Measurements from ENCODE around the gene EBPL. TPM values are rescaled to one million over a fixed set of nuclear protein-coding genes. Genes with fewer than 3 reads are reported as not detected.
"Not testable (repeated sequence)": the region's sequence is repeated elsewhere in the genome, so short reads cannot be mapped to it uniquely, and the experiment has no call there.

The EBPL gene
- total and polyA plus RNA-seq, 9 donors: 16.4 to 34.2 (median 26.1) TPM

DNA sequence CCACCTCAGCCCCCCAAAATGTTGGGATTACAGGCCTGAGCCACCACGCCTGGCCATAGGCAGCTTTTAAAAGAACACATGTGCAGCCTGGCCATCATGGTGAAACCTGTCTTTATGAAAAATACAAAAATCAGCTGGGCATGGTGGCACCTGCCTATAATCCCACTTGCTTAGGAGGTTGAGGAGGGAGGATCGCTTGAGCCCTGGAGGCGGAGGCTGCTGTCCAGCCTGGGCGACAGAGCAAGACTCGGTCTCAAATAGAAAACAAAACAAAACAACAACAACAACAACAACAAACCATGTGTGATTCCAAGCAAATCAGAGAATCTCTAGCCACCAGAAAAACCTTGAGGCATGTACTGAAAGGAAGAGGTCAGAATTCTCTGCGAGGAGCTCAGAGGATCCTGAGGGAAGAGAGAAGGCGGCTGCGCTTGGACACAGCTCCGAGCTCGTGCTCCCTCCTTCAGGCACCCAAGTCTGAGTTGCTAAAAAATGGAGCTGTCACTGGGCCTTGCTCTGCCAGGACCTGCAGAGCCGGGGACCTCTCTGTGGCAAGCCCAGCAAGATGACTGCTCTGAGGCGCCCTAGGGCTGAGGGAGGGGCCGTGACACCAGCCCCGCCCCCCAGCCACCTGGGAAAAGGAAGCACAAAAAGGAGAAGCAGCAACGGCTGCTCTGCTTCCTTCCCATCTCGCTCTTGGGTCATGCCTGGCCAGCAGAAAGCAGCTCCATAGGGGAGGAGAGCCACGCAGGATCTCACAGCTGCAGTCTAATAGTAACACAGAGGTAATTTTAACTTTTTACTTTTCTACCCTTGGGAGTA lies 63.2 kb downstream of the EBPL start, which contains the start of gene ARL11:
Gene ARL11, plus strand, starts transcription at position 677 of the 822 bp plus-strand sequence. CDS start 1,941 bp downstream, outside the sequence.
- no peaks in the 10 kb centered on the region for H3K4me1 ChIP-seq (ENCODE audit: control insufficient read depth, insufficient read depth, low read length)
- H3K36me3 ChIP-seq (ENCODE audit: control insufficient read depth, insufficient read depth, low read length): no peaks in the 10 kb centered on the region
- 21% methylated on average over 10 of the region's 17 CpGs for WGBS (ENCODE audit: insufficient coverage)
- peak; percentile 73 for DNase-seq
- no peaks in the 10 kb centered on the region for H3K27me3 ChIP-seq (ENCODE audit: control insufficient read depth, insufficient read depth, low read length)
- H3K4me3 ChIP-seq (ENCODE audit: low read length): peak within 1 kb of the TSS; percentile 16
- H3K27ac ChIP-seq (ENCODE audit: low read length): peak within 1 kb of the TSS; percentile 38
- H3K9me3 ChIP-seq (replicated peaks; ENCODE audit: control insufficient read depth, low read depth, low read length): no peaks in the 10 kb centered on the region

DNA sequence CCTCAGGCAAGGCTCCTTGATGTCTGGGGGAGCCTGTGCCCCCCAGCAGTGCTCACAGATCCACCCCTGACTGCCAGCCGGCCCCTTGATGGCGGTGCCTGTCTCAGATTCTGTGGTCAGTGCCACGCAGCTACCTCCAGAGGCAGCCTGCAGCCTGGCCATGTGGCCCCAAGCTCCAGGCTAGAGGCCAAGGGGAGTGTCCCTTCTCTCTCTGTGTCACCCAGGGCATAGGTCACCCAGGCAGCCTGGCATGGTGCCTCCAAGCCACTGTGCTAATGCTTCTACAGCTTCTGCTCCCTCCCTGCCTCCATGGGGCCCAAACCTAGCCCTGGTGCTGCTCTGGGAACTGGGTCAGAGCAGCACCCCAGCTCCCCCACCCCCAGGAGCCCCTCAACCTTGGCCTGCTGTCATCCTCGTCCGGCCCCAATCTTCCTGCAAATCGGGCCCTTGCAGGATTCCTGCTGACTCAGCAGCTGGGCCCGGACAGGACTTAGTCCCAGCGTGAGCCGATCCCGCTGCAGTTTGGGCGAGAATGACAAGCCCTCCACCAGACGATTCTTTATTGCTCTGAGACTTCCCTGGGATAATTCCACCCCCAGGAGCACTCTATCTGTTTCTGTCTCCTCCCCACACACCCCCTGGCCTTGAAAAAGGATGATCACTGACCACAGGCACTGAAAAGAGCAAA lies 65.8 kb downstream of the EBPL start:
- H3K4me1 ChIP-seq (ENCODE audit: control insufficient read depth, insufficient read depth, low read length): no peaks in the 10 kb centered on the region
- no peak overlapping the region for H3K27ac ChIP-seq (ENCODE audit: low read length)

DNA sequence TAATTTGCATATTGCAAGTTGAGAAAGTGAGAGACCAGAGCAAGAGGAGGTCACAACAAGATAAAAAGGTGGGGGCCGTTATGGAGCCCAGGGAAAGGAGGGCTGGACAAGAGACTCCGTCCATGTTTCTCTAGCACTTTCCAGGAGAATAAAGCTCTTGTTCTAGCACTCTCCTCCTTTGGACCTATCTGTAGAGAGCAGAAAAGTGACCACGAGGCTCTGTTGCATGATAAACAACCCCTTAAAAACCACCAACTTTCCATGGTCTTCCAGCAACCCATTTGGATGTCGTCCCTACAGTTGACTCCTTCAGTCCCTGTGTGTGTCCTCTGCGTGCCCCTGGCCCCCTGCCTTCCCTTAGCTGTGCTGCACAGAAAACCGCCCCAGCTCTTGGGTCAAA lies 67.1 kb downstream of the EBPL start:
- H3K4me1 ChIP-seq (ENCODE audit: control insufficient read depth, insufficient read depth, low read length): no peaks in the 10 kb centered on the region
- H3K4me3 ChIP-seq (ENCODE audit: low read length): no peak overlapping the region
- H3K27ac ChIP-seq (ENCODE audit: low read length): no peak overlapping the region
- DNase-seq: no peak
- H3K36me3 ChIP-seq (ENCODE audit: control insufficient read depth, insufficient read depth, low read length): no peaks in the 10 kb centered on the region
- no peaks in the 10 kb centered on the region for H3K9me3 ChIP-seq (replicated peaks; ENCODE audit: control insufficient read depth, low read depth, low read length)
- 55% methylated on average over 2 of the region's 6 CpGs for WGBS (ENCODE audit: insufficient coverage)
- no peaks in the 10 kb centered on the region for H3K27me3 ChIP-seq (ENCODE audit: control insufficient read depth, insufficient read depth, low read length)

More for the DNA sequence above, 65.8 kb downstream of the EBPL start:
- no peaks in the 10 kb centered on the region for H3K27me3 ChIP-seq (ENCODE audit: control insufficient read depth, insufficient read depth, low read length)
- no peaks in the 10 kb centered on the region for H3K9me3 ChIP-seq (replicated peaks; ENCODE audit: control insufficient read depth, low read depth, low read length)
- no peaks in the 10 kb centered on the region for H3K36me3 ChIP-seq (ENCODE audit: control insufficient read depth, insufficient read depth, low read length)
- no peak overlapping the region for H3K4me3 ChIP-seq (ENCODE audit: low read length)
- 46% methylated on average over 12 of the region's 12 CpGs for WGBS (ENCODE audit: insufficient coverage)
- DNase-seq: no peak

DNA sequence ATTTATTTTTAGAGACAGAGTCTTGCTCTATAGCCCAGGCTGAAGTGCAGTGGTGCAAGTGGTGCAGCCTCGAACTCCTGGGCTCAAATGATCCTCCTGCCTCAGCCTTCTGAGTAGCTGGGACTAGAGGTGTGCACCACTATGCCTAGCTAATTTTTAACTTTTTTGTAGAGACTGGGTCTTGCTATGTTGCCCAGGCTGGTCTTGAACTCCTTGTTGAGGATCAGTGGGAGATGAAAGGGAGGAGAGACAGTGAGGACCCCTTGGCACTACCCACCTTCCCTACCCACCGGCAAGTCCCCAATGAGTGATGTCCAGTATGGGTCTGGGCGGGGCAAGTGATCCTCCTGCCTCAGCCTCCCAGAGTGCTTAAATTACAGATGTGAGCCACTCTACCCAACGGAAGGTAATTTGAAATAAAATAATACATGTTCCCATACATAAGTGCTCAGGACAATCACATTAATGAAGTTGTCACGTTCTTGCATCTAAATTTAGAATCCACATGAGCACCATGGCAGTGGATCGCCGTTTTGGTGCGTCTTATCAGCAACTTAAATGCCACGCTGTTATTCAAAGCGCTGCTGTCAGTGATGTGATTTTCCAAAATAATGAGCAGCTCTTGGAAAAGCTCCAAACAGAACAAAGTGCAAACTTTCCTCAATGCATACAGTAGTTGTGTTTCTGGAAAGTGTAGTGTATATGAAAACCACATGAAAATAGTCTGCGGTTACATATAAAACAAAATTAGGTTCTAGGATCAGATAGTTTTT lies 68.9 kb downstream of the EBPL start:
- H3K4me1 ChIP-seq (ENCODE audit: control insufficient read depth, insufficient read depth, low read length): no peaks in the 10 kb centered on the region
- no peak for DNase-seq
- no peak overlapping the region for H3K4me3 ChIP-seq (ENCODE audit: low read length)
- H3K36me3 ChIP-seq (ENCODE audit: control insufficient read depth, insufficient read depth, low read length): no peaks in the 10 kb centered on the region
- no peaks in the 10 kb centered on the region for H3K9me3 ChIP-seq (replicated peaks; ENCODE audit: control insufficient read depth, low read depth, low read length)
- no peak overlapping the region for H3K27ac ChIP-seq (ENCODE audit: low read length)
- H3K27me3 ChIP-seq (ENCODE audit: control insufficient read depth, insufficient read depth, low read length): no peaks in the 10 kb centered on the region
- WGBS (ENCODE audit: insufficient coverage): 64% methylated on average over 5 of the region's 11 CpGs

DNA sequence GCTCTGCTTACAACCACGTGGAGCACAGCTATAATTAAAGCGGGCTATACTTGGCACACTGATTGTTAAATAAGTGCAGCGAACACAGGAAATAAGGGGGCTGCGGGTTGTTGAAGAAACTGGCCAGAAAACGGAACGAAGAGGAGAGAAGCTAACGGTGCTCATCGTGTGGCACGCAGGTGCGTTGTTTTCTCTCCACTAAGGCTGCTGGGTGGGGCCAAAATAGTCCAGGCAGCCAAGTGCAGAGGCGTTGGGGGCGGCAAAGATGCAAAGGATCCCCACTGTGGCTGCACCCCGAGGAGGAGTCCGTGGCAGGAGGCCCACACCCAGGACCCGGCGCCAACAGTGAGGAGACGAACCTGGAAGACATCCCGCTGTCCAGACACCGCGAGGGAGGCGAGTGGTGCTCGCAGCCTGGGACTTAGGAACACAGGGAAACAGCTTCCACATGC lies 71.1 kb downstream of the EBPL start:
- Histone ChIP-seq H3K36me3 (ENCODE audit: control insufficient read depth, insufficient read depth, low read length) (no peaks in the 10 kb centered on the region), H3K4me3 (ENCODE audit: low read length) (no peak overlapping the region), H3K4me1 (ENCODE audit: control insufficient read depth, insufficient read depth, low read length) (peaks cover 6% of the 10 kb centered on the region), H3K27me3 (ENCODE audit: control insufficient read depth, insufficient read depth, low read length) (no peaks in the 10 kb centered on the region), H3K27ac (ENCODE audit: low read length) (no peak overlapping the region), H3K9me3 (replicated peaks; ENCODE audit: control insufficient read depth, low read depth, low read length) (no peaks in the 10 kb centered on the region)
- no peak for DNase-seq
- 60% methylated on average over 20 of the region's 22 CpGs for WGBS (ENCODE audit: insufficient coverage)

DNA sequence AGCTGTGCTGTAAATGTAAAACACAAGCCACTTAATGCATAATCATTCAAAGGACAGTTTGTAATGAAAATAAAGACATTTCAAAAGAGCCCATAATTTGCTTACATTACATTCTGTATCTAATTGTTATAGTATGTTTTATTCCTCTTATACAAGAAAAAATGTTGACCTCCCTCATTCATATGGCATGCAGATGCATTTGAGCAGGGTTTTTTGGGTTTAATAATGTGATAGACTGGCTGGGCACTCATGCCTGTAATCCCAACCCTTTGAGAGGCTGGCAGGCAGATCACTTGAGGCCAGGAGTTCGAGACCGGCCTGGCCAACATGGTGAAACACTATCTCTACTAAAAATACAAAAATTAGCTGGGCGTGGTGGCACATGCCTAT lies 74.6 kb downstream of the EBPL start:
- no peaks in the 10 kb centered on the region for H3K36me3 ChIP-seq (ENCODE audit: control insufficient read depth, insufficient read depth, low read length)
- WGBS (ENCODE audit: insufficient coverage): no CpG with 5 or more reads among the region's 3 CpGs
- no peak for DNase-seq
- peak overlapping the region; percentile 84 for H3K27ac ChIP-seq (ENCODE audit: low read length)
- H3K4me1 ChIP-seq (ENCODE audit: control insufficient read depth, insufficient read depth, low read length): peaks cover 6% of the 10 kb centered on the region
- no peaks in the 10 kb centered on the region for H3K9me3 ChIP-seq (replicated peaks; ENCODE audit: control insufficient read depth, low read depth, low read length)
- H3K27me3 ChIP-seq (ENCODE audit: control insufficient read depth, insufficient read depth, low read length): no peaks in the 10 kb centered on the region
- H3K4me3 ChIP-seq (ENCODE audit: low read length): no peak overlapping the region

DNA sequence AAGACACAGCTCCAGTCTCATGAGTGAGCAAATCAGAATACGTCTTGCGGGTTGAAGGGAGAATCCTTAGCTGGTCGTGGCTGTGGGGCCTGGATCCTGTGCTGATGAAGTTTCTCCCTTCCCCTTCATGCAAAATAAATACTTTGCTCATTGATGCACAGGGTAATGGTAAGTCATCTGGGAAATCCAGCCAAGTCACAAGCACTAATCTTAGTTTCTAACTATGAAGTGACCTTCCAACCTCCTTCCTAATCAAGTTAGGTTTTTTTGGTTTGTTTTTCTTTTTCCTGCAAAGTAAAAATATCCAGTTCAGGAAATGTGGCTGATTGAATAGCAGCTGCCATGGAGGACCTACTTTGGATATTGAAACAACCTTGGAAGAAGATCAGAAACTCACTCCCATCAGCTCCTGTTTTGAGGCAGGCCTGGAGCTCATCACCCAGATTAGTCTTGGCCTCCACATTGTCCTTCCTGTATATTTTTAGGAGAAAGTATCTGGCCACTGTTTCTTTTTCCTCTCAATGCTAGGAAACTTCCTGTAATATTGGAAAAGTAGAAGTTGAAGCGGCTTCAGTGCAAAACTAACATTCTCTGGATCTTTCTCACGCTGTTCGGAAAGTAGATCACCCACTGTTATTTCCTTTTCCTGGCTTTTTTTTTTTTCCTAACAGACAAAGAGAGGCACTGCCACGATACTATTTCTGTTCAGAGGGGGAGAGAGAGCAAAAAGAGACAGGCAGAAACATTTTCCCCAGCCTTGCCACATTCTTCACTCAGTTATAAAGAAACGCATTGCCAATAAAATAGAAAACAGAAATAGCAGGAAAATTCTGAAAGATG lies 75.2 kb downstream of the EBPL start:
- H3K4me1 ChIP-seq (ENCODE audit: control insufficient read depth, insufficient read depth, low read length): peaks cover 6% of the 10 kb centered on the region
- peak overlapping the region; percentile 84 for H3K27ac ChIP-seq (ENCODE audit: low read length)
- H3K36me3 ChIP-seq (ENCODE audit: control insufficient read depth, insufficient read depth, low read length): no peaks in the 10 kb centered on the region
- no CpG with 5 or more reads among the region's 8 CpGs for WGBS (ENCODE audit: insufficient coverage)
- DNase-seq: peak; percentile 79
- H3K4me3 ChIP-seq (ENCODE audit: low read length): no peak overlapping the region
- no peaks in the 10 kb centered on the region for H3K27me3 ChIP-seq (ENCODE audit: control insufficient read depth, insufficient read depth, low read length)
- no peaks in the 10 kb centered on the region for H3K9me3 ChIP-seq (replicated peaks; ENCODE audit: control insufficient read depth, low read depth, low read length)

GRCh38 chr13:49612042-49612441 lies 79.2 kb downstream of the EBPL start:
- WGBS (ENCODE audit: insufficient coverage): 100% methylated on average over 1 of the region's 3 CpGs
- not testable (repeated sequence) for H3K9me3 ChIP-seq (replicated peaks; ENCODE audit: control insufficient read depth, low read depth, low read length); H3K27ac ChIP-seq (ENCODE audit: low read length); H3K4me1 ChIP-seq (ENCODE audit: control insufficient read depth, insufficient read depth, low read length); H3K27me3 ChIP-seq (ENCODE audit: control insufficient read depth, insufficient read depth, low read length); DNase-seq; H3K36me3 ChIP-seq (ENCODE audit: control insufficient read depth, insufficient read depth, low read length); H3K4me3 ChIP-seq (ENCODE audit: low read length)

Measured in muscle of leg (tissue), 11 donors.